T47D (cell line): Measurements from ENCODE around the gene FUT9.

Experiments
- DNase-seq, 2 experiments: peaks; one replicate each; pipeline versions ENCODE4 v3.0.0 to v3.0.0-alpha.2; 2011 to 2012; ENCODE audit warnings: low read depth in 1 of 2, low spot score in 1 of 2
- JUND ChIP-seq: IDR thresholded peaks from 2 replicates; pipeline ENCODE4 v1.6.1; 2012; ENCODE audit warnings: low read depth
- in situ Hi-C: cut with HindIII; loops from 2 replicates; pipeline ENCODE4 v1.10.0; 2016; ENCODE audit warnings: low sequenced_read_pairs, low pct_unique_long_range_greater_than_20kb

The FUT9 gene

DNA sequence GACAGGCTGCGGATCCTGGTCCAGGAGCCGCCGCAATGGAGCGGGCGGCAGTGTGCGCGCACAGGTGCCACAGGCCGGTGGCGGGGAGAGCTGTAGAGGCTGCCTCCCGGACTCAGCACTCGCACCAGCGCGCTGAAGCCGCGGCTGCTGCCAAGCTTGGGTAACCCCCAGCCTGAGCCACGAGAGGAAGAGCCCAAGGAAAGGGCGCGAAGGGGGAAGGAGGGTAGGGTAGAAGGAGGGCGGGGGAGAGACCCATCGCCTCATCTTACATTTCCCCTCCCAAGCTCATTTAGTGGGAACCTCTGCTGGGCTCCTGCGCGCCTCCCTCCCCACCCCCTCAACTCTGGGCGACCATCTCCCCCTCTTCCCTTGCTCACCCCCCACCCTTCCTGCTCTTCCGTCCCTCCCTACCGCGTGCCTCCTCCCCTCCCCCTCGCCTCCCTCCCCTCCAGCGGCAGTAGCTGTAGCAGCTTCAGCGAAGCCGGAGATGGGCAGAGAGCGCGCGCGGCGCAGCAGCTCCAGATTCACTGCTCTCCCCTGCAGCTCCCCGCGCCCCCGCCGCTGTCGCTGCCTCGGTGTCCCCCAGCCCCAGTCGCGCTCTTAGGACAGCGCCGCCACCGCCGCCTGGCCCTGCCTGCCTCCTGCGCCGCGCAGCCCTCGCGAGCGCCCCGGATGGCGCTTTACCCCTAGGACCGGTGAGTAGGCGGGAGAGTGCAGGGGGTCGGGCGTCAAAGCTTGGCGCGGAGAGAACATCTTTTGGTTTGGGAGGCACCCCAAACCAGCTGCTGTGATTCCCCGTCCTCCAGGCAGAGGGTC lies at the start of gene FUT9:
FUT9 (plus strand) TSS at position 457 of the 816 bp plus-strand sequence. CDS start 187,182 bp downstream, outside the sequence.
- no peak for DNase-seq
- in situ Hi-C loops: no loop called here
- no peak for TF ChIP-seq JUND

- DNase-seq: no peak
- in situ Hi-C loops: no loop called here
- TF ChIP-seq JUND: no peak
These were observed 48.2 kb upstream of the FUT9 start for GRCh38 chr6:95967594-95967993.

GRCh38 chr6:95973976-95974375 lies 41.8 kb upstream of the FUT9 start:
- no peak for TF ChIP-seq JUND
- in situ Hi-C loops: no loop called here
- DNase-seq: peak in 1 of 2 experiments; percentile 31

- no peak for TF ChIP-seq JUND
- in situ Hi-C loops: no loop called here
- DNase-seq: no peak
These were observed 37.5 kb upstream of the FUT9 start for GRCh38 chr6:95978230-95978629.

- TF ChIP-seq JUND: no peak
- in situ Hi-C loops: no loop called here
- DNase-seq: no peak
These were observed 23.9 kb upstream of the FUT9 start for GRCh38 chr6:95991906-95992305.

DNA sequence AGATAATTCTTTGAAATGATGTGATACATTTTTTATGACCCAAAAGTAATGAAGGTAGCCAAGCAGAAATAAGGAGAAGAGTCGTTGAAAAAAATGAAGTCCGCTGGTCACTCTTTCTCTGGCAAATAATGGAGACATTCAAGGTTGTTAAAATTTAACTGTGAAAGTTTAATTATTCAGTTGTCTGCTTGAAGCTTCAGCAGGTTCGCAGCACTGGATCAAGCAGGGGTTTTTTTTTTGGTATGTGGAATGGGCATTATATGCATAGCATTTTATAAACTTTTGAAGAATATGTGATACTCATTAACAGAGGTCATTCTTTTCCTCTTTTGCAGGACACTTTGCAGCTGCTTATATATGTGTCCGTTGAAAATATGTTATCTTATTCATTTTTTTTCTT lies 21.6 kb upstream of the FUT9 start:
- no peak for DNase-seq
- in situ Hi-C loops: no loop called here
- TF ChIP-seq JUND: no peak

GRCh38 chr6:95998133-95998532 lies 17.6 kb upstream of the FUT9 start:
- DNase-seq: no peak
- in situ Hi-C loops: no loop called here
- no peak for TF ChIP-seq JUND

- no peak for TF ChIP-seq JUND
- DNase-seq: no peak
- in situ Hi-C loops: no loop called here
These were observed 13.7 kb upstream of the FUT9 start for GRCh38 chr6:96001891-96002575.

- no peak for DNase-seq
- TF ChIP-seq JUND: no peak
- in situ Hi-C loops: no loop called here
These were observed 13.2 kb upstream of the FUT9 start for GRCh38 chr6:96002576-96002910.

DNA sequence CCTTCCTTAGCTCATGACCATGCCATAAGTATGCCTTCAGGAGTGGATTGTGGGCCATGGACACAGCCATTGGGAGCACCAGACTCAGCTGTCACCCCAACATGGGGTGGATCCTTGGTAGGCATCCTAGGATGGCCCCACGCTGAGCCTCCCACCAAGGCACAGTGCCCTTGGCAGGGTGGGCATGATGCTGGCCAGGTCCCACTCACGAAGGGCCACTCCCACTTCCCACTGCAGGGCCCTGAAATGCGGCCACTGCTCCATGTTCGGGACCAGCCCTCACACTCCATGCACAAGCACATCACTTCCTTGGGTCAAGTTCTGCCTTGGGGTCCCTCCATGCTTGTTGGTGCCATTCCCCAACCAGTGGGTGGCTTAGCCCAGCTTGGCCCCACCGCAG lies 12.9 kb upstream of the FUT9 start:
- in situ Hi-C loops: no loop called here
- TF ChIP-seq JUND: no peak
- no peak for DNase-seq

DNA sequence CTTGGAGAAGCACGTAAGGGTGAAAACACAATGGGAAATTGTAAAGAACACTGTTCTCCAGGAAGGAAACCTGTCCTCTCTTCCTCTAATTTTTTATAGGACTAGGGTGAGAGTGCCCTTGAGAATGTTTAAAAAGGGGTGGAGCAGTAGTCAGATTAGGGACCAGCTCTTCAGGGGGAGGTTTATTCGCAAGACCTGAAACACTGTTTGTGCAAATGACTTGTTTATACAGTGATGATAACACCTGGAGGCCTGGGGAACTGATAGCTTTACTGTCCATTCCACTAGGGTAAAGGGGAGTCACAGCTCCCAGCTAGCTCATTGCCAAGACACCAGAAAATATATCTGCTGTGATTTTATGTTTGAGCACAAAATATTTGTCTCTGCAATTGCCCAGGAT lies 8.1 kb upstream of the FUT9 start:
- no peak for TF ChIP-seq JUND
- DNase-seq: no peak
- in situ Hi-C loops: no loop called here

DNA sequence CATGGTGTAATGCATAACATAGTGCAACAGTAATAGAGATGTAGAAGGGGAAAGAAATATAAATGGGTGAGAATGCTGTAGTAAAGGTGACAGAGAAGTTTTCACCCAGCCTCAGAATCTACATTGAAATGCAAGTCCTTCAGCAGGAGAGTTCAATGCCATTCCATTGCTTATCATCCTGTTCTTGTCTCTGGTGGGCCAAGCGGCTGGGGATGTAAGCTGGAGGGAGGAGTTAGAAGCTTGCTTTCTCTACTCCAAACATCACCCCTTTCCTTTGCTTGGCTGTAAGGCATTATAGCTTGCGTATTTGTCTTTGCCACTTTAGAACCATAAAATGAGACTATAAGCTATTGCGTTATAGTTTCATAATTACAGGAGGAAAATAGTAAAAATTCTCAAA lies 2.2 kb upstream of the FUT9 start:
- no peak for DNase-seq
- no peak for TF ChIP-seq JUND

GRCh38 chr6:96014846-96015517 lies 792 bp upstream of the FUT9 start:
- in situ Hi-C loops: no loop called here
- no peak for TF ChIP-seq JUND
- DNase-seq: no peak

More for the DNA sequence above, 2.2 kb upstream of the FUT9 start:
- in situ Hi-C loops: no loop called here
